GM03348 (cell line): ENCODE results near the gene MDH2.
"Not testable (repeated sequence)": the region's sequence is repeated elsewhere in the genome, so short reads cannot be mapped to it uniquely, and the experiment has no call there.

ENCODE experiments used
- DNase-seq: peaks from one replicate; pipeline ENCODE4 v3.0.0; 2012; ENCODE audit warnings: low spot score

The MDH2 gene

GRCh38 chr7:76072243-76073148 lies 24.6 kb downstream of the MDH2 start:
- no peak for DNase-seq

GRCh38 chr7:76073335-76073990 lies 25.6 kb downstream of the MDH2 start:
- no peak for DNase-seq

GRCh38 chr7:76074306-76074971 lies 26.5 kb downstream of the MDH2 start:
- no peak for DNase-seq

DNA sequence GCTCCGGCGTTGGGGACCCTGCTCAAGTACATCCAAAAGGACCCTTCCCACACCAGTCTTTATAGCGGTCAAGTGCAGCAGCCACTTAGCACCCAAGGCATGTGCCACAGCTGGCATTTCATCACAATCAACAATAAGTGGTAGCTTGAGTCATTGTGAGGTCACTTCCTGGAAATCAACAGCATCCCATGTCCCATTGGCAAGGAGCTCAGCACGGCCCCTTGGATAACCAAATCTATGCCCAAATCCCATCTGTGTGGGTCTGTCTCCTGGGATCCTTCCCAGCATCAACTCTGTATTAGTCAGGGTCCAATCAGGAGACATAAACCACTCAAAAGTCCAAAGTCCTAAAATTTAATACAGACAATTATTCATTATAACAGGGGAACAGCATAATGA lies 27.1 kb downstream of the MDH2 start:
- DNase-seq, result no peak

DNA sequence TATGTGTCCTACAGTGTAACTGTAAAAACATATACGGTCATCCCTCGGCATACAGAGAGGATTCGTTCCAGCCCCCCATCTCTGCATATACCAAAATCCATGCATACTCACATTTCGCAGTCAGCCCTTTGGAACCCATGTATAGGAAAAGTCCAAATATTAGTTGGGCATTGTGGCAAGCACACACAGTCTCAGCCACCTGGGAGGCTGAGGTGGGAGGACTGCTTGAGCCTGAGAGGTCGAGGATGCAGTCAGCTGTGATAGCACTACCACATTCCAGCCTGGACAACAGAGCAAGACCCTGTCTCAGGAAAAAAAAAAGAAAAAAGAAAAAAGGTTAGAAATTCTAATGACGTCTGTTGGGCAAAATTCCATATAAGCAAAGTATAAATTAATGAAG lies 29.1 kb downstream of the MDH2 start:
- no peak for DNase-seq

DNA sequence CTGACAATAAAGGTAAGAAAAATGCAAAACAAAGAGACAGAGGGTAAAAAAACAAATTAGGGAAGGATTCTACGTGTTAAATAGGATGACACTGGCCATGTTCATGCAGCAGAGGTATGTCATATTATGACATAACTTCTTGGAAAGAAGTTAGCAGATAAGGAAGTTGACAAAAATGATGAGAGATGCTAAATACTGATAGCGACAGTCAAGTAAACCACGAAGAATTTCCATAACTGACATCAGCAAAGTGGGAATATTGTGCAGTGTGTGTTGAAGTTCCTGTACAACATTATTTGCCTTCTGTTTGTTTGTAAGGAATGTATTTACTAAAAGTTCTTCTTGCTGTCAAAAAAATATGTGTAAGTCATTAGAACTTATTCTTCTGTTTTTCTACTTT lies 29.5 kb downstream of the MDH2 start:
- DNase-seq, result no peak

- DNase-seq, result no peak
These were observed 32.3 kb downstream of the MDH2 start for GRCh38 chr7:76080204-76080603.

DNA sequence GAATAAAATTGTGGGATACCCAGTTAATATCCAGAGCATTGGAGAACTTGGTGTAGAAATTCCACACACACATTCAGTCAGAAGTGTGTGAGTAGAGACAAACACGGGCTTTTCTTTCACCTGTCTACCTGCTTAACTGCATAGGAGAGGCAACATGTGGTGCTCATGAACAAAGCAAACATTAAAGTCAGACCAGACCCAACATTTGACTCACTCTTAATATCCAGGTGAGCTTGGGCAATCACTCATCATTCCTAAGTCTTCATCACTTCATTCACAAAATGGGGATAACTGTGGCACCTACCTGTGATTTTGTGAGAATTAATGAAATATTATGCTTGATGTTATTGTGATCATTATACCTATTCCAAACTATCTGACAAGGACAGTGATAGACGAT lies 36.2 kb downstream of the MDH2 start:
- DNase-seq, result not testable (repeated sequence)

GRCh38 chr7:76086070-76086469 lies 38.2 kb downstream of the MDH2 start:
- no peak for DNase-seq

DNA sequence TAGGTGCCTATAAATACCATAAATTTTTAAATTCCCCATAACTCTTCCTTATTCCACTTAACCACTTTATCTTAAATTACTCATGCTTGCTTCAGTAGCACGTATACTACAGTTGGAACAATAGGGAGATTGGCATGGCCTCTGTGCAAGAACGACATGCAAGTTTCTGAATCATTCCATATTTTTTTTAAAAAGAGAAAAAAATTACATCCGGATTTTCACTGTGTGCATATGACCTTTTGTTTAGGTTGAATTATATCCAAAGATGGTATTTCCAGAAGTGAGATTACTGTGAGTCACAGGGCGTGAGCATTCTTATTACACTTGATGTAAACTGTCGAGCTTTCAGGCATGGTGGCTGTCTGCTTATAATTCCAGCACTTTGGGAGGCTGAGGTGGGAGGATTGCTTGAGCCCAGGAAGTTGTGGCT lies 39.5 kb downstream of the MDH2 start:
- peak; percentile 31 for DNase-seq

- no peak for DNase-seq
These were observed 42.1 kb downstream of the MDH2 start for GRCh38 chr7:76089865-76090475.

DNA sequence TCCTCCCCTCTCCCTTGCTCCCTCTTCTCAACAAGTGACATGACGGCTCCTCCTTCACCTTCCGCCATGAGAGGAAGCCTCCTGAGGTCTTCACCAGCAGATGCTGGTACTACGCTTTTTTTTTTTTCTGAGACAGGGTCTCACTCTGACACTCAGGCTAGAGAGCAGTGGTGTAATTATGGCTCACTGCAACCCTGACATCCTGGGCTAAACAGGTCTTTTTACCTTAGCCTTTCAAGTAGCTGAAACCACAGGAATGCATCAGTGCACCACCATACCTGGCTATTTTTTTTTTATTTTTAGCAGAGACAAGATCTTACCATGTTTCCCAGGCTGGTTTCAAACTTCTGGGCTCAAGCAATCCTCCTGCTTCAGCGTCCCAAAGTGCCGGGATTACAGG lies 43.6 kb downstream of the MDH2 start:
- DNase-seq, result no peak

DNA sequence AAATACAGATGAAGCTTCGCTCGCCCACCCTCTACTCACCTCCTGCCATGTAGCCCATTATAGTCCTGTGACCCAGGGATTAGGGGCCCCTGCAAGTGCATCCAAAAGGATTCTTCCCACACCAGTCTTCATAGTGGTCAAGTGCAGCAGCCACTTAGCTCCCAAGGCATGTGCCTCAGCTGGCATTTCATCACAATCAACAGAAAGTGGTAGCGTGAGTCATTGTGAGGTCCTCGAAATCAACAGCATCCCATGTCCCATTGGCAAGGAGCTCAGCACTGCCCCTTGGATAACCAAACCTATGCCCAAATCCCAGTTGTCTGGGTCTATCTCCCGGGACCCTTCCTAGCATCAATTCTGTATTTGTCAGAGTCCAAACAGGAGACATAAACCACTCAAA lies 45.6 kb downstream of the MDH2 start:
- not testable (repeated sequence) for DNase-seq

GRCh38 chr7:76094326-76094725 lies 46.4 kb downstream of the MDH2 start:
- DNase-seq, result not testable (repeated sequence)

DNA sequence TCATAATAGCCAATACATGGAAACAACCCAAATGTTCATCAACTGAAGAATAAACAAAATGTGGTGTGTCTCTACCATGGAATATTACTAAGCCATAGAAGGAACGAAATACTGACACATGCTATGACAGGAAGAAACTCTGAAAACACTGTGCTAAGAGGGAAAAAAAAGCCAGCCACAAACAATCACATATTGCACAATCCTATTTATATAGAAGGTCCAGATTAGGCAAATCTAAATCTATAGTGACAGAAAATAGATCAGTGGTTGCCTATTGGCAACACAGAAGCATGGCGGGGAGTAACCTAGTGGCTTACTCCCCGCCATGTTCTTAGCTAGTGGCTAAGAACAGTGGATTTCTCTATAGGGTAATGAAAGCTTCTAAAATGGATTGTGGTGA lies 48.0 kb downstream of the MDH2 start:
- DNase-seq, result no peak

GRCh38 chr7:76101693-76102437 lies 54.0 kb downstream of the MDH2 start:
- not testable (repeated sequence) for DNase-seq

GRCh38 chr7:76103788-76104187 lies 55.9 kb downstream of the MDH2 start:
- not testable (repeated sequence) for DNase-seq

DNA sequence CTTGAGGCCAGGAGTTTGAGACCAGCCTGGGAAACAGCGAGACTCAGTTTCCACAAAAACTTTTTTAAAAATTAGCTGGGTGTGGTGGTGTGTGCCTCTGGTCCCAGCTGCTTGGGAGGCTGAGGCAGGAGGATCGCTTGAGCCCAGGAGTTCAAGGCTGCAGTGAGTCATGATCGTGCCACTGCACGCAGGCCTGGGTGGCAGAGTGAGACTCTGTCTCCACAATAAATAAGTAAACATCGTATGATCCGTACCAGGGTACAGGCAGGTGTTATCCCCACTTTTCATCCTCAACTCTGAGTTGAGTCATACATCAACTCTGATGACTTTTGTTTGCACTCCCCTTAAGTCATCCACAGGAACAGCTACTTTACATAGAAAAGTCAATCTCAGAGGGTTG lies 58.2 kb downstream of the MDH2 start:
- DNase-seq, result not testable (repeated sequence)

DNA sequence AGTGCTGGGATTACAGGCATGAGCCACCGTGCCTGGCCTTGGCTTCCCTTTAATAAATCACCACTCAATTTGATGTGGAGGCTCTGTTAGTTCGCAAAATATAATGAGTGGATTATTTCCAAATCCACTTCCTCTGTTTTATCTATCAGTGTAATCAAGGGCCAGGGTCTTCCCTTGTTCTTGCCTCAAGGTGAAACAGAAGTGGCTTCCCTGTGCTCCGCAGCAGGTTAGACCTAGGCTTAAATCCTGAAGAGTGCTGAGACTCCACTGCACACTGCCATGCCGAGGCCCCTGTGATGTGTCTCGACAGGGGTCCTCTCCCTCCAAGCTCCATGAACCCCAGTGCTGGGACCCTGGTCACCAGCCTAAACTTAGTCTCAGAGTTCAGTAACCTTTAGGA lies 59.0 kb downstream of the MDH2 start:
- no peak for DNase-seq

DNA sequence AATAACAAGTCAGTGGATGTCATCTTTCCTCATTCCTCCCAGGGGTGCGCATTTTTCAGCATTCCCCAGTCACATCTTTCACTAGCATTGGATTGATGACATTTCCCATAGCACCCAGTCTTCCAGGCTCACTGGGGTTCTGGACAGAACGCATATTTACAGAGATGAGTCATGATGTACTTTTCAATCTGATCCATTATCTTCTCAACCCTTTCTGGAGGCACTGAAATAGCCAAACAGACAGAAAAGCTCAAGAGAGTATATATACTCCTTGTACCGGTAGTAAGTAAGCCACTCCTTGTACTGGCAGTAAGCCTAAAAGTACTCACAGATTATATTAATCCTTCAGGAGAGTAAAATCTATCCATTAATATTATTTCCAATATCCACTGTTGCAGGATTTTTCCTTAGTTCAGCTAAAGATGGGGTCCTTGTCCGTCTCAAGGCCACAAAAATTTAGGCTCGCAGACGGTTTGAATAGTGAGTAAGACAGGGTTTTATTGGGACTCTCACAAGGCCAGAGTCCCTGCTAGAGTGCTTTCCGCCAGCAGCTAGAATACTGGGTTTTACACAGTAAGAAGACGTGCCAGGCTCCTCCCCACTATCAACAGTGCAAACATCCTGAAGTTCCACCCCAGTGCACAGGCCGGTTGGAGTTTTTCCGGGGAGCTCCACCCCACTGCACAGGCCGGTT lies 60.8 kb downstream of the MDH2 start:
- peak; percentile 13 for DNase-seq

- not testable (repeated sequence) for DNase-seq
These were observed 65.2 kb downstream of the MDH2 start for GRCh38 chr7:76113042-76113630.
